K562 (cell line): Measurements from ENCODE around the gene ABHD17C. TPM values are rescaled to one million over a fixed set of nuclear protein-coding genes. Genes with fewer than 3 reads are reported as not detected.

Experiments
- ATAC-seq: fragments of 200-7000 bp; cut with Tn5 transposase; 3 replicates; pipeline ENCODE4 v1.9.1; 2020; ENCODE audit warnings: moderate library complexity
- BruUV-seq: library from RNA; stranded (reverse); fragments of 400-500 nt; replicated peaks from 2 replicates; lab custom pipeline; 2021; lab: Mats Ljungman, UMichigan
- CTCF ChIA-PET: fragments of 300-600 bp; formaldehyde crosslinking; extraction: SDS; loops from one replicate; lab custom pipeline; 2021; ENCODE audit warnings: low intra/inter-chr PET ratio; lab: Yijun Ruan, JAX
- POLR2A ChIA-PET: fragments of 300-600, 350-650 bp; sonication (Branson Sonifier 250); formaldehyde crosslinking; extraction: SDS; loops from one replicate; lab custom pipeline; 2021; ENCODE audit warnings: antibody characterized with exemption, inconsistent platforms; lab: Yijun Ruan, JAX
- DNase-seq, 4 experiments: peaks; one replicate each; pipeline versions ENCODE4 v3.0.0 to v3.0.0-alpha.2; 2011 to 2018; ENCODE audit warnings: low spot score in 3 of 4, mixed read lengths in 3 of 4; ENCODE audit errors: extremely low read depth in 1 of 4
- FAIRE-seq: peaks from 2 replicates; lab custom pipeline; 2011; peaks lifted over from hg19 to GRCh38; lab: Jason Lieb, UNC
- H2AFZ ChIP-seq: 2 replicates; pipeline ENCODE4 v1.6.0; 2011; ENCODE audit warnings: low read depth, low read length, control low read depth, inconsistent platforms
- H3K27ac ChIP-seq: fragments of 200-600 bp; 3 replicates; pipeline ENCODE4 v1.8.0; 2011; ENCODE audit warnings: low read depth, mild to moderate bottlenecking, control low read depth, inconsistent platforms, low read length, moderate library complexity, mixed read lengths; ENCODE audit errors: extremely low read depth
- H3K27me3 ChIP-seq, 2 experiments: fragments of 300-600 bp in 1 of 2; 2 replicates in 1 of 2; 3 replicates in 1 of 2; pipeline versions ENCODE4 v1.6.0 to v1.8.0; 2011; ENCODE audit warnings: inconsistent platforms in 2 of 2, low read length in 2 of 2, mild to moderate bottlenecking in 1 of 2, mixed read lengths in 1 of 2, moderate library complexity in 1 of 2; ENCODE audit not compliant: control insufficient read depth in 2 of 2, insufficient read depth in 2 of 2
- H3K36me3 ChIP-seq: fragments of 300-600 bp; 3 replicates; pipeline ENCODE4 v1.8.0; 2011; ENCODE audit warnings: mild to moderate bottlenecking, low read length, inconsistent platforms; ENCODE audit not compliant: control insufficient read depth, insufficient read depth
- H3K4me1 ChIP-seq, 2 experiments: fragments of 200-600 bp in 1 of 2; replicated peaks in 1 of 2; 2 replicates in 1 of 2; 3 replicates in 1 of 2; pipeline versions ENCODE4 v1.5.1 to v1.8.0; 2011; ENCODE audit warnings: inconsistent platforms in 2 of 2, low read length in 2 of 2, mild to moderate bottlenecking in 1 of 2, mixed read lengths in 1 of 2, moderate library complexity in 1 of 2; ENCODE audit not compliant: control insufficient read depth in 2 of 2, insufficient read depth in 2 of 2
- H3K4me2 ChIP-seq: 2 replicates; pipeline ENCODE4 v1.6.1; 2011; ENCODE audit warnings: low read length, control low read depth, inconsistent platforms, mixed read lengths; ENCODE audit not compliant: insufficient read depth
- H3K4me3 ChIP-seq: fragments of 200-600 bp; sonication (generic), shearing (Covaris generic); 2 replicates; pipeline ENCODE4 v1.5.1; 2016; ENCODE audit warnings: control low read depth, inconsistent platforms
- H3K79me2 ChIP-seq: fragments of 200-600 bp; 3 replicates; pipeline ENCODE4 v1.8.0; 2011; ENCODE audit warnings: low read length, inconsistent platforms; ENCODE audit not compliant: control insufficient read depth, insufficient read depth
- H3K9ac ChIP-seq, 2 experiments: 2 replicates each; pipeline versions ENCODE4 v1.6.0 to v1.6.1; 2011; ENCODE audit warnings: low read depth in 2 of 2, low read length in 2 of 2, control low read depth in 1 of 2, inconsistent platforms in 1 of 2, mild to moderate bottlenecking in 1 of 2, mixed read lengths in 1 of 2; ENCODE audit not compliant: insufficient read depth in 1 of 2
- H3K9me1 ChIP-seq: one replicate; pipeline ENCODE4 v1.6.0; 2011; ENCODE audit warnings: inconsistent platforms, mild to moderate bottlenecking, low read length, moderate library complexity; ENCODE audit not compliant: control insufficient read depth, insufficient read depth
- H3K9me3 ChIP-seq: replicated peaks from 2 replicates; pipeline ENCODE4 v1.5.1; 2011; ENCODE audit warnings: low read depth, low read length, inconsistent platforms; ENCODE audit not compliant: control insufficient read depth, insufficient read depth
- H4K20me1 ChIP-seq: replicated peaks from 2 replicates; pipeline ENCODE4 v1.6.1; 2011; ENCODE audit warnings: low read length, inconsistent platforms, mixed read lengths; ENCODE audit not compliant: control insufficient read depth, insufficient read depth
- WGBS: fragments of 100-300 bp; shearing (Covaris generic); methylation state at CpG from one replicate; pipeline ENCODE4 v1.1.6; 2016; ENCODE audit warnings: low coverage, mixed read lengths; ENCODE audit not compliant: insufficient coverage; ENCODE audit errors: missing lambda C conversion rate; 5-methylcytosine and 5-hydroxymethylcytosine counted together
- in situ Hi-C: fragments of 300-500 bp; cut with MboI; formaldehyde crosslinking; loops from 4 replicates; pipeline ENCODE4 v1.15.0; 2018; ENCODE audit warnings: inconsistent platforms, mixed read lengths
- intact Hi-C: fragments of 100-400 bp; cut with micrococcal nuclease; formaldehyde crosslinking; loops from 2 replicates; pipeline ENCODE4 v1.14.2; 2022
- polyA plus RNA-seq, 8 experiments: library from polyadenylated mRNA; depleted of rRNA in 4 of 8; stranded (reverse) in 5 of 8; unstranded in 3 of 8; fragments of >200 nt; fragmentation: Nextera tagmentation in 2 of 8; fragmentation: Illumina TruSeq in 1 of 8; extraction: Ambion mirVana in 2 of 8; extraction: Trizol in 1 of 8; gene quantifications; 2 replicates each; pipeline versions ENCODE4 v1.2.1 to v1.2.3, GENCODE V29; 2011 to 2014; ENCODE audit warnings: inconsistent platforms in 1 of 8, missing spikeins in 1 of 8
- total RNA-seq, 7 experiments: library from RNA; depleted of rRNA in 6 of 7; stranded (reverse); fragments of >200 nt in 6 of 7; fragmentation: Illumina TruSeq in 2 of 7; extraction: Trizol in 2 of 7; gene quantifications; 2 replicates each; pipeline versions ENCODE4 v1.2.1 to v1.2.3, GENCODE V29; 2011 to 2021; ENCODE audit warnings: low replicate concordance in 1 of 7
- TF ChIP-seq, protein P1 (sequence below): sonication (generic); formaldehyde crosslinking; IDR thresholded peaks from 2 replicates; pipeline ENCODE4 v1.8.0; 2023; ENCODE audit warnings: missing genetic modification reagents, mild to moderate bottlenecking, borderline replicate concordance
- TF ChIP-seq, protein P2 (sequence below): IDR thresholded peaks from 3 replicates; pipeline ENCODE4 v1.6.1; 2011; ENCODE audit warnings: borderline replicate concordance, mild to moderate bottlenecking; ENCODE audit not compliant: insufficient read length, insufficient read depth
- TF ChIP-seq, protein P3 (sequence below): fragments of 450-650 bp; IDR thresholded peaks from 2 replicates; pipeline ENCODE4 v1.6.1; 2016; ENCODE audit warnings: low read depth

Gene ABHD17C
- total and polyA plus RNA-seq, 9 of the 15 experiments (the other 6 are each of a cell fraction or from before 2014, with no cell fraction given): 0.04 to 0.42 (median 0.19) TPM; not detected in 1

DNA sequence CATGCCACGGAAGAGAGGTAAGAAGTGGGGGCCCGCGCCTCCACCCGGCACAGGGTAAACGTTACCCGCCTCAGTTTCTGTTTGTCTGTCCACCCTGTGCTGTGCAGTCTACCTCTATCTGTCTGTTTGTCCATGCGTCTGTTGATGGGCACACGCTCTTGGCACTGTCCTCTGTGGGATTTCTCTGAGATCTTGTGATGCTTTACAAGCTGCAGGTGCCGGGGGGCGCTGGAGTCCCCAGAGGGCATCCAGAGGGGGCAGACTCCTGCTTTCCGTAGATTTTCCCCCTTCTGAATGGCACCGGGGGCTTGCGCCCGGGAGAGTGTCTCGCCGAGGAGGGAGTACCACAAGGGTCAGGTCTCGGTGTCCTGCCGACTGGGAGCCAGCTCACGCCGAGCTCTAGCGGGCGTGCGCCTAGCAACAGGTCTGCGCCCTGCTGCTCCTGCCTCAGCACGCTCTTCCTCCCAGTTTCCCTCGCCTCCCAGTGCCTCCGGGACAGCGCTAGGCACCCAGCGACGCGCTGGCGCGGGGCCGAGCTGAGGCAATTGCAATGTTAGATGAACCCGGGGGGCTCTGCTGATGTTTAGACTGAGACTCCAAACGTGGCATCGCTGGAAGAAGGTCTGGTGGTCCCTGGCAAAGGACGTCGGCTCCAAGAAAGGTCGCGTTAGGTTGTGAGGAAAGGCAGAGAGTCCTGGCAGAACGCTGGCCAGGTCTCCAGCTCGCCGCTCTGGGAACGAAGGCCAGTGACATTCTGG is 84.7 kb downstream of the ABHD17C start:
- intact Hi-C loops: loop anchor here (1.0 to 2.0 kb wide), 2 partner anchors 191 to 325 kb away; no protein-coding TSS in a partner anchor

More for the DNA sequence above, 84.7 kb downstream of the ABHD17C start:
- ChIA-PET POLR2A (interaction anchor here (0.7 kb wide), 1 partner anchor 135 kb away, joined by 3 read pairs; no protein-coding TSS in a partner anchor), CTCF (interaction anchor here (0.5 to 1.9 kb wide), 5 partner anchors 18 to 324 kb away, joined by 3 to 11 read pairs (median 4); no protein-coding TSS in a partner anchor)
- no peaks in the 10 kb centered on the region for H3K79me2 ChIP-seq
- no peak overlapping the region for H3K9ac ChIP-seq
- H2AFZ ChIP-seq: no peak overlapping the region
- no peak overlapping the region for H3K27ac ChIP-seq
- H3K9me3 ChIP-seq: no peaks in the 10 kb centered on the region
- ATAC-seq: no peak
- H3K9me1 ChIP-seq: no peaks in the 10 kb centered on the region
- BruUV-seq: no TSS peak
- FAIRE-seq: no peak
- TF ChIP-seq, protein P1, sequence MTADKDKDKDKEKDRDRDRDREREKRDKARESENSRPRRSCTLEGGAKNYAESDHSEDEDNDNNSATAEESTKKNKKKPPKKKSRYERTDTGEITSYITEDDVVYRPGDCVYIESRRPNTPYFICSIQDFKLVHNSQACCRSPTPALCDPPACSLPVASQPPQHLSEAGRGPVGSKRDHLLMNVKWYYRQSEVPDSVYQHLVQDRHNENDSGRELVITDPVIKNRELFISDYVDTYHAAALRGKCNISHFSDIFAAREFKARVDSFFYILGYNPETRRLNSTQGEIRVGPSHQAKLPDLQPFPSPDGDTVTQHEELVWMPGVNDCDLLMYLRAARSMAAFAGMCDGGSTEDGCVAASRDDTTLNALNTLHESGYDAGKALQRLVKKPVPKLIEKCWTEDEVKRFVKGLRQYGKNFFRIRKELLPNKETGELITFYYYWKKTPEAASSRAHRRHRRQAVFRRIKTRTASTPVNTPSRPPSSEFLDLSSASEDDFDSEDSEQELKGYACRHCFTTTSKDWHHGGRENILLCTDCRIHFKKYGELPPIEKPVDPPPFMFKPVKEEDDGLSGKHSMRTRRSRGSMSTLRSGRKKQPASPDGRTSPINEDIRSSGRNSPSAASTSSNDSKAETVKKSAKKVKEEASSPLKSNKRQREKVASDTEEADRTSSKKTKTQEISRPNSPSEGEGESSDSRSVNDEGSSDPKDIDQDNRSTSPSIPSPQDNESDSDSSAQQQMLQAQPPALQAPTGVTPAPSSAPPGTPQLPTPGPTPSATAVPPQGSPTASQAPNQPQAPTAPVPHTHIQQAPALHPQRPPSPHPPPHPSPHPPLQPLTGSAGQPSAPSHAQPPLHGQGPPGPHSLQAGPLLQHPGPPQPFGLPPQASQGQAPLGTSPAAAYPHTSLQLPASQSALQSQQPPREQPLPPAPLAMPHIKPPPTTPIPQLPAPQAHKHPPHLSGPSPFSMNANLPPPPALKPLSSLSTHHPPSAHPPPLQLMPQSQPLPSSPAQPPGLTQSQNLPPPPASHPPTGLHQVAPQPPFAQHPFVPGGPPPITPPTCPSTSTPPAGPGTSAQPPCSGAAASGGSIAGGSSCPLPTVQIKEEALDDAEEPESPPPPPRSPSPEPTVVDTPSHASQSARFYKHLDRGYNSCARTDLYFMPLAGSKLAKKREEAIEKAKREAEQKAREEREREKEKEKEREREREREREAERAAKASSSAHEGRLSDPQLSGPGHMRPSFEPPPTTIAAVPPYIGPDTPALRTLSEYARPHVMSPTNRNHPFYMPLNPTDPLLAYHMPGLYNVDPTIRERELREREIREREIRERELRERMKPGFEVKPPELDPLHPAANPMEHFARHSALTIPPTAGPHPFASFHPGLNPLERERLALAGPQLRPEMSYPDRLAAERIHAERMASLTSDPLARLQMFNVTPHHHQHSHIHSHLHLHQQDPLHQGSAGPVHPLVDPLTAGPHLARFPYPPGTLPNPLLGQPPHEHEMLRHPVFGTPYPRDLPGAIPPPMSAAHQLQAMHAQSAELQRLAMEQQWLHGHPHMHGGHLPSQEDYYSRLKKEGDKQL: no peak
- TF ChIP-seq, protein P2, sequence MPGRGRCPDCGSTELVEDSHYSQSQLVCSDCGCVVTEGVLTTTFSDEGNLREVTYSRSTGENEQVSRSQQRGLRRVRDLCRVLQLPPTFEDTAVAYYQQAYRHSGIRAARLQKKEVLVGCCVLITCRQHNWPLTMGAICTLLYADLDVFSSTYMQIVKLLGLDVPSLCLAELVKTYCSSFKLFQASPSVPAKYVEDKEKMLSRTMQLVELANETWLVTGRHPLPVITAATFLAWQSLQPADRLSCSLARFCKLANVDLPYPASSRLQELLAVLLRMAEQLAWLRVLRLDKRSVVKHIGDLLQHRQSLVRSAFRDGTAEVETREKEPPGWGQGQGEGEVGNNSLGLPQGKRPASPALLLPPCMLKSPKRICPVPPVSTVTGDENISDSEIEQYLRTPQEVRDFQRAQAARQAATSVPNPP: no peak
- TF ChIP-seq, protein P3, sequence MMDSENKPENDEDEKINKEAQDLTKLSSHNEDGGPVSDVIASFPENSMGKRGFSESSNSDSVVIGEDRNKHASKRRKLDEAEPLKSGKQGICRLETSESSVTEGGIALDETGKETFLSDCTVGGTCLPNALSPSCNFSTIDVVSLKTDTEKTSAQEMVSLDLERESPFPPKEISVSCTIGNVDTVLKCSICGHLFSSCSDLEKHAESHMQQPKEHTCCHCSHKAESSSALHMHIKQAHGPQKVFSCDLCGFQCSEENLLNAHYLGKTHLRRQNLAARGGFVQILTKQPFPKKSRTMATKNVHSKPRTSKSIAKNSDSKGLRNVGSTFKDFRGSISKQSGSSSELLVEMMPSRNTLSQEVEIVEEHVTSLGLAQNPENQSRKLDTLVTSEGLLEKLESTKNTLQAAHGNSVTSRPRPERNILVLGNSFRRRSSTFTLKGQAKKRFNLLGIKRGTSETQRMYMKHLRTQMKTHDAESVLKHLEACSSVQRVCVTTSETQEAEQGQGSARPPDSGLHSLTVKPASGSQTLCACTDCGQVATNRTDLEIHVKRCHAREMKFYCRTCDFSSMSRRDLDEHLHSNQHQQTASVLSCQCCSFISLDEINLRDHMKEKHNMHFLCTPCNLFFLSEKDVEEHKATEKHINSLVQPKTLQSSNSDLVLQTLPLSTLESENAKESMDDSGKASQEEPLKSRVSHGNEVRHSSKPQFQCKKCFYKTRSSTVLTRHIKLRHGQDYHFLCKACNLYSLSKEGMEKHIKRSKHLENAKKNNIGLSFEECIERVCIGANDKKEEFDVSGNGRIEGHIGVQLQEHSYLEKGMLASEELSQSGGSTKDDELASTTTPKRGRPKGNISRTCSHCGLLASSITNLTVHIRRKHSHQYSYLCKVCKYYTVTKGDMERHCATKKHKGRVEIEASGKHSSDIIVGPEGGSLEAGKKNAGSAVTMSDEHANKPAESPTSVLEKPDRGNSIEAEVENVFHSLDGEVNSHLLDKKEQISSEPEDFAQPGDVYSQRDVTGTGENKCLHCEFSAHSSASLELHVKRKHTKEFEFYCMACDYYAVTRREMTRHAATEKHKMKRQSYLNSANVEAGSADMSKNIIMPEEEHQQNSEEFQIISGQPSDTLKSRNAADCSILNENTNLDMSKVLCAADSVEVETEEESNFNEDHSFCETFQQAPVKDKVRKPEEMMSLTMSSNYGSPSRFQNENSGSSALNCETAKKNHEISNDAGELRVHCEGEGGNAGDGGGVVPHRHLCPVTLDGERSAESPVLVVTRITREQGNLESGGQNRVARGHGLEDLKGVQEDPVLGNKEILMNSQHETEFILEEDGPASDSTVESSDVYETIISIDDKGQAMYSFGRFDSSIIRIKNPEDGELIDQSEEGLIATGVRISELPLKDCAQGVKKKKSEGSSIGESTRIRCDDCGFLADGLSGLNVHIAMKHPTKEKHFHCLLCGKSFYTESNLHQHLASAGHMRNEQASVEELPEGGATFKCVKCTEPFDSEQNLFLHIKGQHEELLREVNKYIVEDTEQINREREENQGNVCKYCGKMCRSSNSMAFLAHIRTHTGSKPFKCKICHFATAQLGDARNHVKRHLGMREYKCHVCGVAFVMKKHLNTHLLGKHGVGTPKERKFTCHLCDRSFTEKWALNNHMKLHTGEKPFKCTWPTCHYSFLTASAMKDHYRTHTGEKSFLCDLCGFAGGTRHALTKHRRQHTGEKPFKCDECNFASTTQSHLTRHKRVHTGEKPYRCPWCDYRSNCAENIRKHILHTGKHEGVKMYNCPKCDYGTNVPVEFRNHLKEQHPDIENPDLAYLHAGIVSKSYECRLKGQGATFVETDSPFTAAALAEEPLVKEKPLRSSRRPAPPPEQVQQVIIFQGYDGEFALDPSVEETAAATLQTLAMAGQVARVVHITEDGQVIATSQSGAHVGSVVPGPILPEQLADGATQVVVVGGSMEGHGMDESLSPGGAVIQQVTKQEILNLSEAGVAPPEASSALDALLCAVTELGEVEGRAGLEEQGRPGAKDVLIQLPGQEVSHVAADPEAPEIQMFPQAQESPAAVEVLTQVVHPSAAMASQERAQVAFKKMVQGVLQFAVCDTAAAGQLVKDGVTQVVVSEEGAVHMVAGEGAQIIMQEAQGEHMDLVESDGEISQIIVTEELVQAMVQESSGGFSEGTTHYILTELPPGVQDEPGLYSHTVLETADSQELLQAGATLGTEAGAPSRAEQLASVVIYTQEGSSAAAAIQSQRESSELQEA: no peak
- H3K27me3 ChIP-seq: peaks cover 11 to 36% of the 10 kb centered on the region in 2 experiments; a peak in 4 of 5 replicates
- no peak overlapping the region for H3K4me3 ChIP-seq
- no peaks in the 10 kb centered on the region for H3K36me3 ChIP-seq
- in situ Hi-C loops: loop anchor here (5.0 kb wide), 1 partner anchor 323 kb away; no protein-coding TSS in a partner anchor
- no peak overlapping the region for H3K4me2 ChIP-seq
- 10% methylated on average over 44 of the region's 45 CpGs for WGBS
- H4K20me1 ChIP-seq: peaks cover 9% of the 10 kb centered on the region
- peaks cover 0 to 18% of the 10 kb centered on the region in 2 experiments; a peak in 2 of 5 replicates for H3K4me1 ChIP-seq
- DNase-seq: no peak
